DOHH2 (cell line): ENCODE measurements around the gene DHRS1.

Source experiments
- H3F3A ChIP-seq: fragments of 200-600 bp; sonication (generic), shearing (Covaris generic); 2 replicates; pipeline ENCODE4 v1.6.0; 2016; ENCODE audit warnings: antibody characterized with exemption, mild to moderate bottlenecking; ENCODE audit not compliant: control insufficient read depth, insufficient read depth
- H3K27ac ChIP-seq: fragments of 200-600 bp; sonication (generic); 2 replicates; pipeline ENCODE4 v1.5.1; 2014; ENCODE audit warnings: low read depth, mild to moderate bottlenecking, low read length, moderate library complexity
- H3K27me3 ChIP-seq: fragments of 200-600 bp; sonication (generic); 2 replicates; pipeline ENCODE4 v1.6.1; 2014; ENCODE audit warnings: mild to moderate bottlenecking, low read length, mixed read lengths; ENCODE audit not compliant: control insufficient read depth
- H3K36me3 ChIP-seq: fragments of 200-600 bp; sonication (generic); 2 replicates; pipeline ENCODE4 v1.6.1; 2014; ENCODE audit warnings: mild to moderate bottlenecking, low read length, moderate library complexity, mixed read lengths; ENCODE audit not compliant: control insufficient read depth
- H3K4me1 ChIP-seq: fragments of 200-600 bp; sonication (generic); 2 replicates; pipeline ENCODE4 v1.6.1; 2014; ENCODE audit warnings: mild to moderate bottlenecking, low read length, mixed read lengths; ENCODE audit not compliant: control insufficient read depth
- H3K4me2 ChIP-seq: fragments of 200-600 bp; sonication (generic); 2 replicates; pipeline ENCODE4 v1.6.0; 2014; ENCODE audit warnings: mild to moderate bottlenecking, low read length, moderate library complexity
- H3K4me3 ChIP-seq: fragments of 200-600 bp; sonication (generic); 2 replicates; pipeline ENCODE4 v1.5.1; 2014; ENCODE audit warnings: mild to moderate bottlenecking, low read length, mixed read lengths
- H3K79me2 ChIP-seq: fragments of 200-600 bp; sonication (generic); 2 replicates; pipeline ENCODE4 v1.6.1; 2014; ENCODE audit warnings: mild to moderate bottlenecking, low read length, mixed read lengths; ENCODE audit not compliant: control insufficient read depth
- H3K9me2 ChIP-seq: fragments of 200-600 bp; sonication (generic); replicated peaks from 2 replicates; pipeline ENCODE4 v1.6.1; 2014; ENCODE audit warnings: mild to moderate bottlenecking, low read length, mixed read lengths; ENCODE audit not compliant: control insufficient read depth
- H3K9me3 ChIP-seq: fragments of 200-600 bp; sonication (generic); 2 replicates; pipeline ENCODE4 v1.6.1; 2014; ENCODE audit warnings: antibody characterized with exemption, low read length, mixed read lengths; ENCODE audit not compliant: control insufficient read depth, insufficient read depth
- H4K20me1 ChIP-seq: fragments of 200-600 bp; sonication (generic); 2 replicates; pipeline ENCODE4 v1.6.0; 2014; ENCODE audit warnings: low read depth, mild to moderate bottlenecking, antibody characterized with exemption, low read length, moderate library complexity; ENCODE audit not compliant: control insufficient read depth, insufficient read depth
- CTCF ChIP-seq: fragments of 200-600 bp; sonication (generic); IDR thresholded peaks from one replicate; pipeline ENCODE4 v1.5.1; 2014; ENCODE audit warnings: antibody characterized with exemption, mild to moderate bottlenecking, low read depth, low read length; ENCODE audit not compliant: poor library complexity, severe bottlenecking
- EZH2phosphoT487 ChIP-seq: fragments of 200-600 bp; sonication (generic); IDR thresholded peaks from 2 replicates; pipeline ENCODE4 v1.6.1; 2017; ENCODE audit warnings: borderline replicate concordance, mild to moderate bottlenecking, antibody characterized with exemption, low read length, moderate library complexity, mixed read lengths

The DHRS1 gene

GRCh38 chr14:24300326-24300980 is 873 bp upstream of the DHRS1 start:
- Histone ChIP-seq H3F3A (0 out of 2 replicates have a peak, but pooled peaks cover 3% of the 10 kb centered on the region), H3K9me2 (no peaks in the 10 kb centered on the region), H4K20me1 (no peaks in the 10 kb centered on the region; the same call in 1 of the 2 replicates), H3K27me3 (no peaks in the 10 kb centered on the region), H3K4me2 (peak overlapping the region; percentile 72), H3K27ac (peak overlapping the region; percentile 31; the same call in 1 of the 2 replicates), H3K4me1 (peaks cover 32% of the 10 kb centered on the region), H3K9me3 (no peaks in the 10 kb centered on the region), H3K36me3 (peaks cover 66% of the 10 kb centered on the region), H3K79me2 (peaks cover 34% of the 10 kb centered on the region), H3K4me3 (peak overlapping the region; percentile 87)
- TF ChIP-seq CTCF (no peak), EZH2phosphoT487 (no peak)

- Histone ChIP-seq H3K27ac (no peak overlapping the region), H3F3A (0 out of 2 replicates have a peak, but pooled peaks cover 3% of the 10 kb centered on the region), H3K27me3 (no peaks in the 10 kb centered on the region), H3K4me1 (peaks cover 32% of the 10 kb centered on the region), H3K79me2 (peaks cover 34% of the 10 kb centered on the region), H4K20me1 (no peaks in the 10 kb centered on the region; the same call in 1 of the 2 replicates), H3K4me2 (peak overlapping the region; percentile 72), H3K9me2 (no peaks in the 10 kb centered on the region), H3K36me3 (peaks cover 51% of the 10 kb centered on the region), H3K4me3 (peak overlapping the region; percentile 87), H3K9me3 (no peaks in the 10 kb centered on the region)
- no peak for TF ChIP-seq EZH2phosphoT487
- TF ChIP-seq CTCF: no peak
These were observed 707 bp downstream of the DHRS1 start for GRCh38 chr14:24298892-24299254.

- Histone ChIP-seq H3K27me3 (no peaks in the 10 kb centered on the region), H4K20me1 (no peaks in the 10 kb centered on the region; the same call in 1 of the 2 replicates), H3K27ac (no peak overlapping the region), H3F3A (0 out of 2 replicates have a peak, but pooled peaks cover 3% of the 10 kb centered on the region), H3K4me1 (peaks cover 32% of the 10 kb centered on the region), H3K36me3 (peaks cover 41% of the 10 kb centered on the region), H3K79me2 (peaks cover 34% of the 10 kb centered on the region), H3K4me3 (no peak overlapping the region), H3K4me2 (peak overlapping the region; percentile 32; the same call in 1 of the 2 replicates), H3K9me3 (no peaks in the 10 kb centered on the region), H3K9me2 (no peaks in the 10 kb centered on the region)
- TF ChIP-seq CTCF (peak; percentile 57), EZH2phosphoT487 (no peak)
These were observed 2.2 kb downstream of the DHRS1 start for GRCh38 chr14:24297190-24297964.
